GM19099 (cell line): Measurements from ENCODE around the gene FAM187B.
A peak's percentile ranks its signal among the peaks of the same experiment; 100 is the strongest.

ENCODE experiments used
- POLR2A ChIP-seq: IDR thresholded peaks from 3 replicates; pipeline ENCODE4 v1.6.1; 2011; ENCODE audit warnings: low read depth; ENCODE audit not compliant: insufficient read length; ENCODE audit errors: extremely low read depth

Gene FAM187B

GRCh38 chr19:35228177-35228930 lies at the start of gene FAM187B:
Gene FAM187B, minus strand, starts transcription at chr19:35228739. Its CDS starts 59 bp downstream, at chr19:35228680.
- no peak for TF ChIP-seq POLR2A

- no peak for TF ChIP-seq POLR2A
These were observed 48.3 kb upstream of the FAM187B start for GRCh38 chr19:35276706-35277281.

GRCh38 chr19:35274323-35274722 lies 45.8 kb upstream of the FAM187B start:
- TF ChIP-seq POLR2A, result no peak

- TF ChIP-seq POLR2A, result no peak
These were observed 45.2 kb upstream of the FAM187B start for GRCh38 chr19:35273686-35274259.

- no peak for TF ChIP-seq POLR2A
These were observed 44.6 kb upstream of the FAM187B start for GRCh38 chr19:35272954-35273649.

- no peak for TF ChIP-seq POLR2A
These were observed 43.7 kb upstream of the FAM187B start for GRCh38 chr19:35272122-35272719.

- TF ChIP-seq POLR2A, result no peak
These were observed 43.0 kb upstream of the FAM187B start for GRCh38 chr19:35271546-35271945.

- TF ChIP-seq POLR2A, result no peak
These were observed 41.9 kb upstream of the FAM187B start for GRCh38 chr19:35270381-35270811.

GRCh38 chr19:35269438-35270117 lies 41.0 kb upstream of the FAM187B start:
- no peak for TF ChIP-seq POLR2A

GRCh38 chr19:35268536-35269437 lies 40.2 kb upstream of the FAM187B start, which contains the start of gene USF2:
Gene USF2, plus strand, starts transcription at chr19:35268962. Its CDS starts 140 bp downstream, at chr19:35269102.
- TF ChIP-seq POLR2A, result no peak

GRCh38 chr19:35267818-35268535 lies 39.4 kb upstream of the FAM187B start:
- peak; percentile 73 for TF ChIP-seq POLR2A

- TF ChIP-seq POLR2A, result no peak
These were observed 38.8 kb upstream of the FAM187B start for GRCh38 chr19:35267353-35267817.
